SU-DHL-6 (cell line): ENCODE results near the gene MACROH2A2.

ENCODE experiments used
- H2AFZ ChIP-seq: fragments of 200-600 bp; sonication (generic); 2 replicates; pipeline ENCODE4 v1.6.1; 2014; ENCODE audit warnings: low read depth, mild to moderate bottlenecking, moderate library complexity, mixed read lengths, antibody characterized with exemption, low read length; ENCODE audit not compliant: severe bottlenecking
- H3F3A ChIP-seq: fragments of 200-600 bp; shearing (Covaris generic); 2 replicates; pipeline ENCODE4 v1.6.0; 2016; ENCODE audit warnings: antibody characterized with exemption, mild to moderate bottlenecking; ENCODE audit not compliant: insufficient read depth
- H3K27ac ChIP-seq: fragments of 200-600 bp; sonication (generic); 2 replicates; pipeline ENCODE4 v1.5.1; 2016; ENCODE audit warnings: low read depth, mild to moderate bottlenecking, low read length, moderate library complexity, mixed read lengths
- H3K27me3 ChIP-seq: fragments of 200-600 bp; sonication (generic), shearing (Covaris generic); 2 replicates; pipeline ENCODE4 v1.6.0; 2014; ENCODE audit warnings: mild to moderate bottlenecking, low read length
- H3K36me3 ChIP-seq: fragments of 200-600 bp; sonication (generic); 2 replicates; pipeline ENCODE4 v1.6.1; 2014; ENCODE audit warnings: mild to moderate bottlenecking, low read length, mixed read lengths
- H3K4me2 ChIP-seq: fragments of 300-600, 200-600 bp; shearing (Covaris generic), sonication (generic); 2 replicates; pipeline ENCODE4 v1.6.0; 2014; ENCODE audit warnings: low read length, low read depth, mild to moderate bottlenecking; ENCODE audit not compliant: poor library complexity, severe bottlenecking
- H3K4me3 ChIP-seq: fragments of 200-600 bp; sonication (generic); 2 replicates; pipeline ENCODE4 v1.5.1; 2014; ENCODE audit warnings: antibody characterized with exemption, low read length, mild to moderate bottlenecking, mixed read lengths; ENCODE audit not compliant: insufficient read depth, poor library complexity, severe bottlenecking
- H3K79me2 ChIP-seq: fragments of 200-600 bp; sonication (generic); 2 replicates; pipeline ENCODE4 v1.6.1; 2014; ENCODE audit warnings: mild to moderate bottlenecking, low read length, moderate library complexity; ENCODE audit not compliant: insufficient read depth
- H3K9ac ChIP-seq: fragments of 200-600 bp; sonication (generic); 2 replicates; pipeline ENCODE4 v1.7.0; 2014; ENCODE audit warnings: mild to moderate bottlenecking, low read length
- H3K9me2 ChIP-seq: fragments of 200-600 bp; sonication (generic); replicated peaks from 2 replicates; pipeline ENCODE4 v1.6.1; 2014; ENCODE audit warnings: low read length; ENCODE audit not compliant: insufficient read depth
- H3K9me3 ChIP-seq: fragments of 200-600 bp; sonication (generic); 2 replicates; pipeline ENCODE4 v1.6.1; 2014; ENCODE audit warnings: low read length, mixed read lengths; ENCODE audit not compliant: insufficient read depth
- H4K20me1 ChIP-seq: fragments of 200-600 bp; sonication (generic); 2 replicates; pipeline ENCODE4 v1.6.1; 2014; ENCODE audit warnings: low read depth, mild to moderate bottlenecking, antibody characterized with exemption, low read length, moderate library complexity, mixed read lengths
- EZH2phosphoT487 ChIP-seq: fragments of 200-600 bp; sonication (generic), shearing (Covaris generic); conservative IDR thresholded peaks from 2 replicates; pipeline ENCODE4 v1.6.1; 2018; ENCODE audit warnings: mild to moderate bottlenecking, antibody characterized with exemption, low read length, moderate library complexity, mixed read lengths
- TF ChIP-seq, protein P1 (sequence below): fragments of 200-600 bp; sonication (generic); IDR thresholded peaks from one replicate; pipeline ENCODE4 v1.5.1; 2017; ENCODE audit warnings: antibody characterized with exemption, mild to moderate bottlenecking, low read length, moderate library complexity; ENCODE audit not compliant: insufficient read depth, poor library complexity, severe bottlenecking

The MACROH2A2 gene

DNA sequence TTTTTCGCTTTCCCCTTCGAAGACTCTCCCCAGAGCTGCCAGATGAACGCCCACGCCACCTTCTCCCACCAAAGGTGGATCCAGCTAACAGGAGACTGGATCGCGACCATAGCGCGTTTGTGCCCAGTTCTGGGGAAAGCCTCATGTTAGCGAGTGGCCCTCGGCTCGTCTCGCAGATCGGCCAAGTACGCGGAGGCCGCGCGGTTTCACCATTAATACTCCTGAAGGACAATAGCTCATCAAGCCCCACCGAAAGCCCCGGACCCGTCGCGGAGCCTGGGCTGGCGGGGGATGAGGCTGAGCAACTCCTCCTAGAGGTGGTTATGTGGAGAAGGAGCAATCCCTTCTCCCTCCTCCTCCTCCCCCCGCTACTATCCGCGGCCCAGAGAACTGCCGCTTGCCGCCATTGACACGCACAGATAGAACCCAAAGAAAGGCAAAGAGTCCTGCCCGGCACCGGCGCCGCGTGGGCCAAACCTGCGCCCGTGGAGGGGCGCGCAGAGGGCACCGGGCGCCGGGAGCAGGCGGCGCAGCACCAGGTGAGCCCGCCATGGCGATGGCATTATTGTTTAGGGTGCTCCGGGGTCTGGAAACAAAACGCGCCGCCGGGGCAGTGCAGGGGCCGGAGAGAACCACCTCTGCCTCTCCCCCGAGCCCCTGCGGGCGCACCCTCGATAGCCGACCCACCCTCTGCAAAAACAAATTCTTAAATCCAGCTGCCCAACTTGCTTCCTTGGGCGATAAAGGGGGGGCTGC, at the start of gene MACROH2A2:
MACROH2A2 (plus strand) TSS at position 385 of the 756 bp plus-strand sequence. CDS start 22,813 bp downstream, outside the sequence.
- Histone ChIP-seq H3K36me3 (no peaks in the 10 kb centered on the region), H4K20me1 (no peaks in the 10 kb centered on the region), H3K9ac (no peak within 1 kb of the TSS), H3K9me2 (no peaks in the 10 kb centered on the region), H3K9me3 (no peaks in the 10 kb centered on the region), H3K79me2 (no peaks in the 10 kb centered on the region), H3K4me3 (no peak within 1 kb of the TSS), H3F3A (no peaks in the 10 kb centered on the region), H3K27ac (no peak within 1 kb of the TSS), H2AFZ (no peak within 1 kb of the TSS), H3K4me2 (no peak within 1 kb of the TSS), H3K27me3 (no peaks in the 10 kb centered on the region)
- TF ChIP-seq, protein P1, sequence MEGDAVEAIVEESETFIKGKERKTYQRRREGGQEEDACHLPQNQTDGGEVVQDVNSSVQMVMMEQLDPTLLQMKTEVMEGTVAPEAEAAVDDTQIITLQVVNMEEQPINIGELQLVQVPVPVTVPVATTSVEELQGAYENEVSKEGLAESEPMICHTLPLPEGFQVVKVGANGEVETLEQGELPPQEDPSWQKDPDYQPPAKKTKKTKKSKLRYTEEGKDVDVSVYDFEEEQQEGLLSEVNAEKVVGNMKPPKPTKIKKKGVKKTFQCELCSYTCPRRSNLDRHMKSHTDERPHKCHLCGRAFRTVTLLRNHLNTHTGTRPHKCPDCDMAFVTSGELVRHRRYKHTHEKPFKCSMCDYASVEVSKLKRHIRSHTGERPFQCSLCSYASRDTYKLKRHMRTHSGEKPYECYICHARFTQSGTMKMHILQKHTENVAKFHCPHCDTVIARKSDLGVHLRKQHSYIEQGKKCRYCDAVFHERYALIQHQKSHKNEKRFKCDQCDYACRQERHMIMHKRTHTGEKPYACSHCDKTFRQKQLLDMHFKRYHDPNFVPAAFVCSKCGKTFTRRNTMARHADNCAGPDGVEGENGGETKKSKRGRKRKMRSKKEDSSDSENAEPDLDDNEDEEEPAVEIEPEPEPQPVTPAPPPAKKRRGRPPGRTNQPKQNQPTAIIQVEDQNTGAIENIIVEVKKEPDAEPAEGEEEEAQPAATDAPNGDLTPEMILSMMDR, result no peak
- no peak for TF ChIP-seq EZH2phosphoT487

DNA sequence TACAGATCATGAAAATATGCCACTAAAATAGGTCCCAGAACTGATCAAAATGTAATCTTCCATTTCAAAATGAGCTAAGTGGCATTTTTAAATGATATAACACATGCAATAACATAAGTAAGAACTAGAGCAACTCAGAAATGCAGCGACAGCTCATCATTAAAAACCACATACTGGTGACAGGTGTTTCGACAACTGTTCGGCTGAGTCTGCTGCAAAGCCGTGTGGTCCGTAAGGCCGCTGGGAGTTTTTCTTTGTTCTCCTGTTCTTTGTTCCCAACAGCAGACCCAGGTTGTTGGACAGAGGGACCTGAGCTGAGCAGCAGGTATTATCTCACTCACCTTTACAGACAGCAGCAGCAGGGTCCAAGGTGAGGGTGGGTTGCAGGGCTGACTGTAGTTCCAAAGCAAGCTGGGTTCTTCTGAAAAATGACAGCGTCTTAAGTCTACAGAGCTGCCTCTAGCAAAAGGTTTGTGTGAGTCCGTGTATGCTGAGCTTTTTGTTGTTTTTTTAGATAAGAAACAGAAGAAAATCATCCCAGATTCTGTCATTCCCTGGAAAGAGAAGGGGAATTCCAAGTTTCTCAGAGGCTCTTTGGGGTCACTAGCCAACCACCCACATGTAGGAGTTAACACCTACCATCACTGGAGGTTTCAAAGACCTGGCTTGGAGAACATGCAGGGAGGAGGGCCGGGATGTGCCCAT, 45.4 kb upstream of the MACROH2A2 start:
- TF ChIP-seq EZH2phosphoT487, result no peak
- no peaks in the 10 kb centered on the region for H3K9me3 ChIP-seq
- no peak overlapping the region for H3K4me2 ChIP-seq
- H3K27ac ChIP-seq, result no peak overlapping the region
- no peaks in the 10 kb centered on the region for H3K79me2 ChIP-seq
- H3K9ac ChIP-seq, result no peak overlapping the region
- no peaks in the 10 kb centered on the region for H3K27me3 ChIP-seq
- H3K4me3 ChIP-seq, result no peak overlapping the region
- no peaks in the 10 kb centered on the region for H3F3A ChIP-seq
- H3K9me2 ChIP-seq, result no peaks in the 10 kb centered on the region
- H4K20me1 ChIP-seq, result no peaks in the 10 kb centered on the region
- no peaks in the 10 kb centered on the region for H3K36me3 ChIP-seq
- H2AFZ ChIP-seq, result no peak overlapping the region

DNA sequence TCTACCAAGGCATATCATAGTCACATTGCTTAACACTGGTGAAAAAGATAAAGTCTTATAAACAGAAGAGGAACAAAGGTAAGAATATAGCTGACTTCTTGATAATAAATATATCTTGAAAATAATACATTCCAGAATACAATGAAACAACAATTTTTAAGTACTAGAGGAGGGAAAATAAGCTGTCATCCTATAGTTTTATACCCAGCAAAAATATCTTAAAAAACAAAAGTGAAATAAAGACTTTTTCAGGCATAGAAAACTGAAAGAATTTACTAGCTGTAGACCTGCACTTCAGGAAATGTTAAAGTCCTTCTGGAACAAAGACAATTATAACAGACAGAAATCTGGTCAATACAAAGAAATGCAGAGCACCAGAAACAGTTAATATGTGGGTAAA, 21.4 kb upstream of the MACROH2A2 start:
- Histone ChIP-seq H3K27me3 (no peaks in the 10 kb centered on the region), H2AFZ (no peak overlapping the region), H3K9ac (no peak overlapping the region), H3K9me2 (no peaks in the 10 kb centered on the region), H3K79me2 (no peaks in the 10 kb centered on the region), H3K27ac (no peak overlapping the region), H3K4me2 (no peak overlapping the region), H4K20me1 (no peaks in the 10 kb centered on the region), H3K4me3 (peak overlapping the region; percentile 19), H3F3A (no peaks in the 10 kb centered on the region), H3K36me3 (no peaks in the 10 kb centered on the region), H3K9me3 (peaks cover 14% of the 10 kb centered on the region)
- TF ChIP-seq EZH2phosphoT487, result no peak
- TF ChIP-seq, protein P1, result no peak
